HG03064 (cell line): ENCODE data around the gene PTPRG.
"Not testable (repeated sequence)": the region's sequence is repeated elsewhere in the genome, so short reads cannot be mapped to it uniquely, and the experiment has no call there.

Experiments
- ATAC-seq: cut with Tn5 transposase; IDR thresholded peaks from one replicate; pipeline ENCODE4 v1.9.1; 2021; ENCODE audit warnings: low read depth; ENCODE audit not compliant: unreplicated experiment

Gene PTPRG

GRCh38 chr3:61680617-61681016 lies 119.2 kb downstream of the PTPRG start:
- no peak for ATAC-seq

DNA sequence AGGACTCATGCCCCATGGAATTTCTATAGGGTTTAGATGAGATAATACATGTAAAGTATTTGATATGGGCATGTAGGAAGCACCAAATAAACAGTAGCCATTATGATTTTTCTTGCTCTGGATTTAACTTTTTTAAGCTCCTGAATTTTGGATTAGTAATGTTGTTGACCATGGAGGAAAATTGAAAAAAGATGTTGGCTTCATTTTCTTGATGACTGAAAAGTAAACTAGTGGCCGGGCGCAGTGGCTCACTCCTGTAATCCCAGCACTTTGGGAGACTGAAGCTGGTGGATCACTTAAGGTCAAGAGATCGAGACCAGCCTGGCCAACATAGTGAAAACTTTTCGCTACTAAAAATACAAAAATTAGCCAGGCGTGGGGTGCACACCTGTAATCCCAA lies 120.3 kb downstream of the PTPRG start:
- no peak for ATAC-seq

DNA sequence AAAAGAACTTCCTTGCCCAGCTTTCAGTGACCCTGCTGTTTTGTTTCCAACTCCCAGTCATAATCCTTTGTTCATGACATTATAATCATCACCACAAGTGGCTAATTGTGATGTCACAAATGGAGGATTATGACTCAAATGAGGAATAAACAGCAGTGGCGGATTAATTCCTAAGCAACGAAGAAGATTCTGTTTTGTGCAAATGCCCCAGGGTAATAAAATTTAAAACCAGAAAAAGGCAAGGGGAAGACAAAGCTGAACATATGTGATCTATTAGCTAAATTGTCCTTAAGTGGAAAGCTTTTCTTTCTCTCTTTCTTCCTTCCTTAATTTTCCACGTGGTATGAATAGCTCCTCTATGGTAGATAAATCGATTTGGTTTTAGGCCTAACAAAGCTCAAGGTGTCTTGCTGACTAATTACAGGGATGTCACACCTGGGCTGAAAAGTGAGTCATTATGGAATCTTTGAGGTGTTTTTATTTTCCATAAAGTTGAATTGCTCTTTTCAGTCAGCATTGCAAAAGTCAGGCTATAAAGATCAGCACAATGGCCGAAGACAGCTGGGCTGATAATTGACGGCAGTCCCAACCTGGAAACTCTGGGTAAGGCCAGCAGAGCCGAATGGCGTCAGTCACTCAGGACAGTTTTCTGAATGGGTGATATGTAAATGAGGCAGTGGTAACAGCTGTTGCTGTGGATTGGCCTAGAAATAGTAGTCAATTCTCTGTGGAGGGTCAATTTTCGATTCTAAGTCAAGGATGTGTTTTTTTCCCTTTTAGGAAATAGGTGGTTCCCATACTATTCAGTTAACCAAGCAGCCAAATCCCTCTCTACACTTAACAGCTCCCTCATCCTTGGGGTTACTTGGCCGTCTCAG lies 121.5 kb downstream of the PTPRG start:
- ATAC-seq = no peak

DNA sequence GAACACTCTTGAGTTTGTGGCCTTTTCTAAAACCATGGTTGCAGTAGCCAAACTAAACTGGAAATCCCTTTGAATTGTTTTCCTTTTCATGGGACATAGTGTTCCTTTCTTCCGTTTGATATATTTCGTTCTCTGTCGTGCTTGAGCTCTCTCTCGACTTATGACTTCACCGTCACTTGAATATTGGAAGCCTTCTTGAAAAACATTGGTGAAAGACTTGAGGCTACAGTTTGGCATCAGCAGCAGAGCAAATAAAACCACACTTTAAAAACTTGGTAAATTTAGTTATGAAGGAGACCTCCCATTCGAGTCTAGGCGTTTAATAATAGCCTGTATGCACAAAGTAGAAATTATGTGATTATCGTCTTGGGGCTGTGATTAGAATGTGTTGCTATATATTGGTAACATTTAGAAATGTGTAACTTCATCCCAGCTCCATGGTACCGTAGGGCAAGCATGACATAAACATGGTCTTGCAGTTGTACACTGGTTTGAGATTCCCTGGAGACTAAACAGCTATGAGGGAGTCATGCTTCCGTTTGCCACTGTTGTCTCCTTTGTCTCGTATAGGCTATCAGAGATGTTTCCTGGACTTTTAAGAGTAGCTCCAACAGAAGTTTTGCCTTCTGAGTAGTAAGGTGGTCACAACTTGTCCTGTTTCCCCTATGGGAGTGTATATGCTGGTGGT lies 122.3 kb downstream of the PTPRG start:
- ATAC-seq = no peak

GRCh38 chr3:61684386-61684785 lies 123.0 kb downstream of the PTPRG start:
- no peak for ATAC-seq

- ATAC-seq = no peak
These were observed 124.4 kb downstream of the PTPRG start for GRCh38 chr3:61685755-61686154.

GRCh38 chr3:61686228-61686648 lies 124.9 kb downstream of the PTPRG start:
- no peak for ATAC-seq

GRCh38 chr3:61687206-61687605 lies 125.8 kb downstream of the PTPRG start:
- no peak for ATAC-seq

DNA sequence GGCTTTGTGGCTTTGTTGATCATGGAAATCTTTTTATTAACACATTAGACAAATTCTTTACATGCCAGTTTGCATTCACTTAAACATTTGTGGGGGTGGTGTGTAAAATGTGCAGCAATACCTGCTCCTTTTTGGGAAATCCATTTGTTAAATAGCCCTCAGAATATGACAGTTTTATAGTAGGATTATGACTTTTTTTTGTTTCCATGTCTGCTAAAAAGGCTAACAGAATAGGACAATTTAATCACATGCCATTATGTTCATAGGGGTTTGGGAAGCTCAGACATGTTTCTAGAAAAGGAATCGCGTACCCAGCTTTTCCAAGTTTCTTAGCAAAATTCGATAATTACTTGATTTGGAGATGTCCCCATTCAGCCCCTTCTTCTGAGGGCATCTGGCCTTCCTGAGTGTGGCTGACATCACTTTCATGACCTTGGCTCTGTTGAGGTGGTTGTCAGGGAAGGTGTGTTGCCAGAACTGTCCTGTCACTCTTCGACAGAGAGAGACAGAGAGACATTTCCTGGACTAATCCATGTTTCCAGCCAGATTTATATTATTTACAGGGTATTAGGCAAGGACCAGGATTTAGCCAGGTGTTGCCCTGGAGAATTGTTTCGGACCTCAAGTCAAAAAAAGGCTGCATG lies 126.4 kb downstream of the PTPRG start:
- ATAC-seq = no peak

DNA sequence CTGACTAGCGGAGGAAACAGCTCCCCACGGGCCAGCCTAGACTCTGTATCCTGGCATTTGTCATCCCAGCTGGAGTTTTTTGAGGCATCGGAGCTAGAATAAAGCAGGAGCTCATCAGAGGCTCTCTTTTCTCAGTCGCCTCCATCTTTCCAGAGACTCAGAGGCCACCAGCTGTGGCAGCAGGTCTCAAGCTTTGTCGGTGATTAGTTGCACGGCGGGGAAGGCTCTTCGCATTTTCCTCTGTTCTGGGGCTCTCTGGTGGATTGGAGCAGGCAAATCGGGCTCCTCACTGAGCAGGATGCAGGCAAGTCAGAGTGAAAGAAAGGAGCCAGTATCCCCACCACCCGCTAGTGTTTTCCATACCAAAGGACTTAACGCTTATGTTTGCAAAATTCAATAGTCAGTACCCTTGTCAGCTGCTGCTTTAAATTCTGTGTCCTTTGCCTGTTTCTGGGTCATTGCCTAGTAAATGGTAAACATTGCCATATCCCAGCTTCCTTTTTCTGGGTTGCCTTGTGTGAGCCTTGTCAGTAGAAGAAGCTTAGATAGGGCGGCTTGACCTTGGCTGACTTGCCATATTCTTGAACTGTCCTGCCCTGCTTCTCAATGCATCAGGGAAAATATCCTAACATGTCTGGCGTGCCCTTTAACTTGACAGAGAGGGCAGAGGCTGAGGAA lies 127.1 kb downstream of the PTPRG start:
- no peak for ATAC-seq

DNA sequence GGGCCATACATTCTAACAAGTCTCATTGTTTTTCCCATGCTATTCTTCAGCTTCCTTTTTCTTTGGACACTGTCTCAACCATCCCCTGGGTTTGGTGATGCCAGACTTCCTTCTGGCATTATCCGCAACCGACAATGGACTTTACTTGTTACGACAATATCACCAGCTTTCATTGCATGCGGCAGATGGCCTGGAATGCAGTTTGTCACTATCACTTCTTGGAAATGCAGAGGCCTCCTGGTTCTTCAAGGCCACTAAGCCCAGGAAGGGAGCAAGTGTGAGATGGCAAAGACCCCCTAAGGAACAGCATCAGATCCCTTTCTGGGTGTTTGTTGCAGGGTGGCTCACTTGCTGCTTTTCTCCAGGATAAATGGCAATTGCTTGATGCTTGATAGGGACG lies 128.6 kb downstream of the PTPRG start:
- ATAC-seq = no peak

DNA sequence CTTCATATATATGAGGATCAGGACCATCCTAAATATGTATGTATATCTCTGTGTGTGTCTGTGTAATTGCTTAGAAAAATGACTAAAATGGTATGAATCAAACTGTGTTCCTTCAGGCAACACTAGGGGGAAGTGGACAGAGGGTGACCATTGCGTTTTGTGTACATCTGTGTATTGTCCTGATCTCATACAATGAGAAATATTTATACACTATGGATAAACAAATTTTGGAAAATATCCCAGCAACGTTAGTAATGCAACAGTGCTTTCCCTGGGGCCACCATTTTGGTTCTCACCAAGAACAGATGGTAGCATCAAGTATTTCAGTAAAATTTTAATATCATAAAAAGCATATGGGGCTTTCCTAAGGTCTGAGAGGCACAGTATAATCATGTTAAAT lies 130.1 kb downstream of the PTPRG start:
- no peak for ATAC-seq

GRCh38 chr3:61697301-61697700 lies 135.9 kb downstream of the PTPRG start:
- no peak for ATAC-seq

GRCh38 chr3:61698278-61699072 lies 137.1 kb downstream of the PTPRG start:
- not testable (repeated sequence) for ATAC-seq

GRCh38 chr3:61699622-61700021 lies 138.3 kb downstream of the PTPRG start:
- no peak for ATAC-seq

DNA sequence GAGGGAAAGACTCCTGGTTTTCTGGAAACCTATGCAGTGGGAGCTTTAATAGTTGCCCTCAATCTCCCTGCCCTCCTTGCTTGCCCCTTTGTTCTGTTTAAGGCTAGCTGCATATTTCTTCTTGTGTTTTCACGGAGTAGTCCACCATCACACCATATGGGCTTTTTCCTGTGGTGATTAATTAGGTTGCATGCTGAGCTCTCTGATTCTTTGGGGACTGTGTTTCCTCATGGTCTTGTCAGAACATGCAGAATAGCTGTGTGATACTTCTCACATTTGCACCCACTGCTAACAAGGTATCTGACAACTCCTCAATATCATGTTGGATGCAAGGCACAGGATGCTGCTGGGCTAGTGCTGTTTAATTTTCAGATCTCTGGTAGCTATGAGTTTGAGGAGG lies 139.6 kb downstream of the PTPRG start:
- no peak for ATAC-seq

- ATAC-seq = no peak
These were observed 141.1 kb downstream of the PTPRG start for GRCh38 chr3:61702453-61702852.

GRCh38 chr3:61704807-61705206 lies 143.4 kb downstream of the PTPRG start:
- no peak for ATAC-seq

- ATAC-seq = no peak
These were observed 146.1 kb downstream of the PTPRG start for GRCh38 chr3:61707492-61707891.

DNA sequence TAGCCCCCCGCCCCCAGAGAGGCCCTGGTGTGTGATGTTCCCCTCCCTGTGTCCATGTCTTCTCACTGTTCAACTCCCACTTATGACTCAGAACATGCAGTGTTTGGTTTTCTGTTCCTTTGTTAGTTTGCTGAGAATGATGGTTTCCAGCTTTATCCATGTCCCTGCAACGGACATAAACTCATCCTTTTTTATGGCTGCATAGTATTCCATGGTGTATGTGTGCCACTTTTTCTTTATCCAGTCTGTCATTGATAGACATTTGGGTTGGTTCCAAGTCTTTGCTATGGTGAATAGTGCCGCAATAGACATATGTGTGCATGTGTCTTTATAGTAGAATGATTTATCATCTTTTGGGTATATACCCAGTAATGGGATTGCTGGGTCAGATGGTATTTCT lies 149.5 kb downstream of the PTPRG start:
- not testable (repeated sequence) for ATAC-seq
